Chondrocyte (in vitro differentiated cells): ENCODE measurements around the gene BRAP. TPM values are rescaled to one million over a fixed set of nuclear protein-coding genes. Genes with fewer than 3 reads are reported as not detected.
"Not testable (repeated sequence)": the region's sequence is repeated elsewhere in the genome, so short reads cannot be mapped to it uniquely, and the experiment has no call there.

Source experiments
- DNase-seq: peaks from one replicate; pipeline ENCODE4 v3.0.0; 2021; ENCODE audit warnings: mixed read lengths, low spot score
- H3K27ac Mint-ChIP-seq: one replicate; pipeline ENCODE4 v1.8.0; 2021; ENCODE audit warnings: mild to moderate bottlenecking, moderate library complexity, mixed read lengths; ENCODE audit not compliant: unreplicated experiment
- H3K27me3 Mint-ChIP-seq: 2 replicates; pipeline ENCODE4 v1.8.0; 2021; ENCODE audit warnings: low read depth, mixed read lengths
- H3K36me3 Mint-ChIP-seq: 2 replicates; pipeline ENCODE4 v1.8.0; 2021; ENCODE audit warnings: low read depth, mixed read lengths
- H3K4me1 Mint-ChIP-seq: 2 replicates; pipeline ENCODE4 v1.8.0; 2021; ENCODE audit warnings: low read depth, mild to moderate bottlenecking, mixed read lengths
- H3K4me3 Mint-ChIP-seq: one replicate; pipeline ENCODE4 v1.8.0; 2021; ENCODE audit warnings: mild to moderate bottlenecking, moderate library complexity, mixed read lengths; ENCODE audit not compliant: unreplicated experiment
- H3K9me3 Mint-ChIP-seq: 2 replicates; pipeline ENCODE4 v1.8.0; 2021; ENCODE audit warnings: low read depth, mixed read lengths
- total RNA-seq: library from RNA; stranded (reverse); gene quantifications from 3 replicates; pipeline ENCODE4 v1.2.1, GENCODE V29; 2021
- TF ChIP-seq, protein P1 (sequence below): fragments of 200-600 bp; sonication (generic); IDR thresholded peaks from 2 replicates; pipeline ENCODE4 v1.5.0; 2021; ENCODE audit warnings: antibody characterized with exemption, mild to moderate bottlenecking, moderate library complexity

Gene BRAP
- total RNA-seq, 1 donor from 2014 or later: 15.4 TPM

DNA sequence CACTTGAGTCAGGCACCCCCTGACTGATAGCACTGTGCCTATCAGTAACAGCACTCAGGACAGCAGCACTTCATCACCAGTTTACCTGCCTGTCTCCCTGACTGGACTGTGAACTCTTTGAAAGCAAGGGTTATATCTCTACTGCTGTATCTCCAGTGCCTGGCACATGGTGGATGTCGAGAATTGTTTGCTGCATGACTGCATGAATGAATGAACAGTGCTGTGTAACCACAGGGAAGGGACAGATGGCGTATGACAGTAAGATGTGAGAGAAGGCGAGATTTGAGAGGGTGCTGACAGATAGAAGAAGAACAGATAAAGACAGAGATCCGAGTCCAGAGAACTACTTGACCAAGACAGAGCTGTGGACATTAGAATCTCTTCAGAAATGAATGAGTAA is 29.7 kb downstream of the BRAP start:
- H3K9me3 Mint-ChIP-seq: no peaks in the 10 kb centered on the region
- H3K4me3 Mint-ChIP-seq: no peak overlapping the region
- no peaks in the 10 kb centered on the region for H3K4me1 Mint-ChIP-seq
- peaks cover 23% of the 10 kb centered on the region for H3K36me3 Mint-ChIP-seq
- H3K27me3 Mint-ChIP-seq: no peaks in the 10 kb centered on the region
- H3K27ac Mint-ChIP-seq: no peak overlapping the region
- no peak for DNase-seq
- TF ChIP-seq, protein P1, sequence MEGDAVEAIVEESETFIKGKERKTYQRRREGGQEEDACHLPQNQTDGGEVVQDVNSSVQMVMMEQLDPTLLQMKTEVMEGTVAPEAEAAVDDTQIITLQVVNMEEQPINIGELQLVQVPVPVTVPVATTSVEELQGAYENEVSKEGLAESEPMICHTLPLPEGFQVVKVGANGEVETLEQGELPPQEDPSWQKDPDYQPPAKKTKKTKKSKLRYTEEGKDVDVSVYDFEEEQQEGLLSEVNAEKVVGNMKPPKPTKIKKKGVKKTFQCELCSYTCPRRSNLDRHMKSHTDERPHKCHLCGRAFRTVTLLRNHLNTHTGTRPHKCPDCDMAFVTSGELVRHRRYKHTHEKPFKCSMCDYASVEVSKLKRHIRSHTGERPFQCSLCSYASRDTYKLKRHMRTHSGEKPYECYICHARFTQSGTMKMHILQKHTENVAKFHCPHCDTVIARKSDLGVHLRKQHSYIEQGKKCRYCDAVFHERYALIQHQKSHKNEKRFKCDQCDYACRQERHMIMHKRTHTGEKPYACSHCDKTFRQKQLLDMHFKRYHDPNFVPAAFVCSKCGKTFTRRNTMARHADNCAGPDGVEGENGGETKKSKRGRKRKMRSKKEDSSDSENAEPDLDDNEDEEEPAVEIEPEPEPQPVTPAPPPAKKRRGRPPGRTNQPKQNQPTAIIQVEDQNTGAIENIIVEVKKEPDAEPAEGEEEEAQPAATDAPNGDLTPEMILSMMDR: no peak

DNA sequence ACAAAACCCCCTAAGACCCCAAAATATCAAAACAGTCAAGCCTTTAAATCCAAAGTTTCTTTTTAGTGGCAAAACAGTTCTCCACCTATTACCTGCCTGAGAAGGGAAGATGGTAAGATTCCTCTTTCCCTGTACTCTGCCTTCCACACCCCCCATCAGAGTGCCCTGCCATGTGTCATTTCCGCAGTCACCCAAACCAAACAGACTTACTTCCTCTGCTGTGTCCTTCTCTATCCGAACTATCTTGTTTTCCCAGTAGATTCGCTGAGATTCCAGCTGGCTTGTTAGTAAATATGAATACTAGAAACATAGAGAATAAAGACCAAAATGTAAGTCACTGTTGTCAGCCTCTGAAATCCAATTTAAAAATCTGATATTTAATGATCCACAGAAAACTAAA is 30.4 kb downstream of the BRAP start:
- TF ChIP-seq, protein P1: no peak
- no peak overlapping the region for H3K27ac Mint-ChIP-seq
- H3K9me3 Mint-ChIP-seq: no peaks in the 10 kb centered on the region
- no peak overlapping the region for H3K4me3 Mint-ChIP-seq
- H3K36me3 Mint-ChIP-seq: peaks cover 21% of the 10 kb centered on the region
- no peaks in the 10 kb centered on the region for H3K4me1 Mint-ChIP-seq
- no peaks in the 10 kb centered on the region for H3K27me3 Mint-ChIP-seq
- no peak for DNase-seq

DNA sequence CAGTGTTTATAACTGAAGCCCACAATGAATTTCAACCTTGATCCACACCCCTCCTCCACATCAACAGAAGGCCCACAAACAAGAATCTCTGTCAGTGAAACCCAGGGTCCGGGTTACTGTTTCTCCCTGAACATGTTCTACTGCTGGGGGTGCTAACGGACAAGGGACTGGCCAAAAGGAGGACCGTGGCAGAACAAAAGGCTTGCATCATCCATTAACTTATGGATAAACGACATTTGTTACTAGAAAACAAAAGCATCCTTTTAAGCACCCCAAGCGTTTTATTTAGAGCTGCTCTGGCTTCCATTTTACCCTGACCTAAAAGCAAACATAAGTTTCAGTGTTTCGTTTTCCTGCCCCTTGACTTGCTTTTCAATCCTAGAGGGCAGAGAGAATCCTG is 32.2 kb downstream of the BRAP start:
- H3K36me3 Mint-ChIP-seq: peaks cover 19% of the 10 kb centered on the region
- H3K4me1 Mint-ChIP-seq: no peaks in the 10 kb centered on the region
- H3K27me3 Mint-ChIP-seq: no peaks in the 10 kb centered on the region
- TF ChIP-seq, protein P1: no peak
- no peak overlapping the region for H3K4me3 Mint-ChIP-seq
- H3K9me3 Mint-ChIP-seq: no peaks in the 10 kb centered on the region
- no peak for DNase-seq
- H3K27ac Mint-ChIP-seq: no peak overlapping the region

DNA sequence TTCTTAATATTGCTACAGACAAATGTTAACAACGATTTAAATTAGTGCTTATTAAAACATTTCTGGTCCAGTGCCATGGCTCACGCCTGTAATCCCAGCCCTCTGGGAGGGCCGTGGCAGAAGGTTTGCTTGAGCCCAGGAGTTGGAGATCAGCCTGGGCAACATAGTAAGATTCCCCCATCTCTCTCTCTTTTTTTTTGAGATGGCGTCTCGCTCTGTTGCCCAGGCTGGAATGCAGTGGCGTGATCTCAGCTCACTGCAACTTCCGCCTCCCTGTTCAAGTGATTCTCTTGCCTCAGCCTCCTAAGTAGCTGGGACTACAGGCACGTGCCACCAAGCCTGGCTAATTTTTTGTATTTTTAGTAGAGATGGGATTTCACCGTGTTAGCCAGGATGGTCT is 33.2 kb downstream of the BRAP start:
- not testable (repeated sequence) for H3K4me3 Mint-ChIP-seq, H3K27me3 Mint-ChIP-seq, H3K27ac Mint-ChIP-seq, H3K9me3 Mint-ChIP-seq, H3K4me1 Mint-ChIP-seq, DNase-seq
- H3K36me3 Mint-ChIP-seq: peaks cover 16% of the 10 kb centered on the region

DNA sequence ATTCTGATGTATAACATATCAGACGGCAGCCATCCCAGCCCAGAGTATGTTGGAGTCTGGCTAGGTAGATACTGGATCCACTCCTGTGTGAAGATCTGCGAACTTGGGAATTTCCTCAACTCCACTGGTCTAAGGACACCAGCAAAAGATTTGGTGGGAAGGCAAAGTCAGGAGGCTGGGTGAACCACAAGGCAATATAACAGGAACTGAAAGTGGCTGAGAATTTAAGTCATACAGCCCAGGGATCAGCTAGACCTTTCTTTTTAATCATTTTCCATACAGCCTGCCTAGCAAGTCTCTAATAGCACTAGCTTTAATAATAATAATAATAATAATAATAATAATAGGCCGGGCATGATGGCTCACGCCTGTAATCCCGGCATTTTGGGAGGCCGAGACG is 34.8 kb downstream of the BRAP start:
- H3K9me3 Mint-ChIP-seq: no peaks in the 10 kb centered on the region
- H3K4me1 Mint-ChIP-seq: no peaks in the 10 kb centered on the region
- peaks cover 21% of the 10 kb centered on the region for H3K36me3 Mint-ChIP-seq

DNA sequence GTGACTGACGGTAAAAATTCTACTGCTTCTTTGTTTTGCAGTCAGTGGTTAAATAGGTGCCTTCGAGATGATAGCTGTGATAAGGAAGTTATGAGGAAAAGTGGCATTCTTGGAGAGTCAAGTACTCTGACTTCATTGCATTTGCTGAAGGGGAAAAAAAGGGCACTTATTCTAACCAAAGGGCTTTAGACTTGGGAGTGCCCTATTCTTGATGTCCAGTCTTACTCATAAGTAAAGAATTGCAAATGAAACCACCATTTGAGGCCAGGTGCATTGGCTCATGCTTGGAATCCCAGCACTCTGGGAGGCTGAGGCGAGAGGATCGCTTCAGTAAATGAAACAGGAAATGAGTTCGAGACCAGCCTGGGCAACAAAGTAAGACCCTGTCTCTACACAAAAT is 40.3 kb downstream of the BRAP start:
- Mint-ChIP-seq H3K36me3 (peaks cover 30% of the 10 kb centered on the region), H3K9me3 (no peaks in the 10 kb centered on the region), H3K4me1 (peaks cover 10% of the 10 kb centered on the region), H3K27ac (no peak overlapping the region), H3K27me3 (no peaks in the 10 kb centered on the region), H3K4me3 (no peak overlapping the region)
- TF ChIP-seq, protein P1: no peak
- DNase-seq: no peak

More for the DNA sequence above, 34.8 kb downstream of the BRAP start:
- Mint-ChIP-seq H3K27ac (no peak overlapping the region), H3K4me3 (no peak overlapping the region), H3K27me3 (no peaks in the 10 kb centered on the region)
- TF ChIP-seq, protein P1: no peak
- no peak for DNase-seq
